ENCODE data around the gene TMEM131L.

TMEM131L gene

GRCh38 chr4:153488006-153488891 is 22.1 kb downstream of the TMEM131L start:
- DNase-seq (ENCODE audit: extremely low read depth, low read depth): no peak
- no peak overlapping the region for H3K4me3 ChIP-seq (replicated peaks; ENCODE audit: low read depth, low read length)
- TF ChIP-seq, protein P1, sequence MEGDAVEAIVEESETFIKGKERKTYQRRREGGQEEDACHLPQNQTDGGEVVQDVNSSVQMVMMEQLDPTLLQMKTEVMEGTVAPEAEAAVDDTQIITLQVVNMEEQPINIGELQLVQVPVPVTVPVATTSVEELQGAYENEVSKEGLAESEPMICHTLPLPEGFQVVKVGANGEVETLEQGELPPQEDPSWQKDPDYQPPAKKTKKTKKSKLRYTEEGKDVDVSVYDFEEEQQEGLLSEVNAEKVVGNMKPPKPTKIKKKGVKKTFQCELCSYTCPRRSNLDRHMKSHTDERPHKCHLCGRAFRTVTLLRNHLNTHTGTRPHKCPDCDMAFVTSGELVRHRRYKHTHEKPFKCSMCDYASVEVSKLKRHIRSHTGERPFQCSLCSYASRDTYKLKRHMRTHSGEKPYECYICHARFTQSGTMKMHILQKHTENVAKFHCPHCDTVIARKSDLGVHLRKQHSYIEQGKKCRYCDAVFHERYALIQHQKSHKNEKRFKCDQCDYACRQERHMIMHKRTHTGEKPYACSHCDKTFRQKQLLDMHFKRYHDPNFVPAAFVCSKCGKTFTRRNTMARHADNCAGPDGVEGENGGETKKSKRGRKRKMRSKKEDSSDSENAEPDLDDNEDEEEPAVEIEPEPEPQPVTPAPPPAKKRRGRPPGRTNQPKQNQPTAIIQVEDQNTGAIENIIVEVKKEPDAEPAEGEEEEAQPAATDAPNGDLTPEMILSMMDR (IDR thresholded peaks at IDR 0.05; ENCODE audit: low read depth, low read length, missing control alignments): no peak

- H3K4me3 ChIP-seq (replicated peaks; ENCODE audit: low read depth, low read length): no peak overlapping the region
- DNase-seq (ENCODE audit: extremely low read depth, low read depth): no peak
- TF ChIP-seq, protein P1 (IDR thresholded peaks at IDR 0.05; ENCODE audit: low read depth, low read length, missing control alignments): no peak
Observed at GRCh38 chr4:153489856-153490558, 23.8 kb downstream of the TMEM131L start.

DNA sequence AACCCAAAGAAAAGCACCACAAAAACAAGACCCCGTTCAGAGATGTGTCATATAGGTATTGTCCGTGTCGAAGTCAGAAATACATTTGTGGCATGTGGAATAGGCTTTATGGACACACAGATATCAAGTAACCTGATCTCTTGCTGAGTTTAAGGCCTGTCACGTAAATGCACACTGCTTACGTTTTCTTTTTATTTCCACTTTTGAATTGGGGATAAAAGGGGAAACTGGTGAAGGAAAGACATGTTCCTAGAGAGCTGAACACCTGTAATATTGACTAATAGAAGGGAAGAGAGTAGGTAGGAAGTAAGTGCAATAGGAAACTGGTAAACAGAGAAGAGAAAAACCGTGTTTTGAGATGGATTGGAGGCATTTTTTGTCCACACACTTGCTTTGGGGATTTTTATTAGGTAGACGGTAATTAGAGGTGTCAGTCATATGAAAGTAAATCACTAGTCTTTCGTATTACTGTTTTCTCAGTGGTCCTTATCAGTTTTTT is 24.9 kb downstream of the TMEM131L start:
- TF ChIP-seq, protein P1 (IDR thresholded peaks at IDR 0.05; ENCODE audit: low read depth, low read length, missing control alignments): no peak
- H3K4me3 ChIP-seq (replicated peaks; ENCODE audit: low read depth, low read length): no peak overlapping the region
- no peak for DNase-seq (ENCODE audit: extremely low read depth, low read depth)

DNA sequence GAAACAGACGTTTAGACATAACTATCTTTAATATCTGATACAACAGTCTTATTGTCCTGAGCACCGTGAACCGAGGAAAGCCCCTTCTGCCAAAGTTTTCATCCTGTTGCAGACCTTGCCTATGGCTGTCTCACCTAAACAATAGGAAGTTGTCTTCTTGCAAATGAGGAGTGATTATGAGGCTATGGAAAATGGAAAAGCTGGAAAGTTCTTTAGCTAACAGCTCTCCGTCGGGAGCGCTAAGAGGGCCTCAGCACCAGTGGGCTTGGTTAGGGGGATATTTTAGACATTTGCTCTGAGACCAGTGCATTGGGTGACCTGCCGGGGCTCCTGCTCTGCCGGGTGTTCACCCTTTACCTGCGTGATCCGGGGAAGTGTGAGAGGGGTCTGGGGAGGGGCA is 28.4 kb downstream of the TMEM131L start:
- H3K4me3 ChIP-seq (replicated peaks; ENCODE audit: low read depth, low read length): no peak overlapping the region
- DNase-seq (ENCODE audit: extremely low read depth, low read depth): no peak
- TF ChIP-seq, protein P1 (IDR thresholded peaks at IDR 0.05; ENCODE audit: low read depth, low read length, missing control alignments): no peak

DNA sequence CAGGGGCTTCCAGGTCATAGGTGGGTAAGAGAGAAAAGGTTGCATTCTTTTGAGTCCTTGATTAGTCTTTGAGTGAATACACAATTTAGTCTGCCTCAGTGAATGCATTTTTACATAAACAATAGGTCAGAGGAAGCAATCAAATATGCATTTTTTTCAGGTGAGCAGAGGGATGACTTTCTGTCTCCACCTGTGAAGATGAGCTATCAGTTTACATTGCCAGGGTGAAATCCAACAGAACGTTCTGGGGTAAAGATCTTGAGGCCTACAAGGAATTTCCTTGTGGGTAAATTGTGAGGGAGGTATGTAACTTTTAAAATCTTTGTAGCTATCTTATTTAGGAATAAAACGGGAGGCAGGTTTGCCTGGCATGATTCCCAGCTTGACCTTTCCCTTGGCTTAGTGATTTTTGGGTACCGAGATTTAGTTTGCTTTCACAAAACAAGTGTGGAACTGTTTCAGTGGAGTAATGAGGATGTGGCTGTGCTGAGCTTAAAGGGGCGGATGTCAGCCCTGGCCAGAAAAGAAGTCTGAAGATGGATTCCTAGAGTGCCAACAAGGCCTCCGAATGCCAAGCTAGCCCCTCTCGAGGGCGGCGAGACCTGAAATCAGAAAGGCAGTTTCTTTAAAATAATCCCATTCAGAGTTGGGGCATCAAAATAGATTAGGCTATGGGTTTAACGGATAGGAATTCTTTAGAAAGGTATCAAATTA is 29.5 kb downstream of the TMEM131L start:
- H3K4me3 ChIP-seq (replicated peaks; ENCODE audit: low read depth, low read length): no peak overlapping the region
- TF ChIP-seq, protein P1 (IDR thresholded peaks at IDR 0.05; ENCODE audit: low read depth, low read length, missing control alignments): no peak
- DNase-seq (ENCODE audit: extremely low read depth, low read depth): no peak

DNA sequence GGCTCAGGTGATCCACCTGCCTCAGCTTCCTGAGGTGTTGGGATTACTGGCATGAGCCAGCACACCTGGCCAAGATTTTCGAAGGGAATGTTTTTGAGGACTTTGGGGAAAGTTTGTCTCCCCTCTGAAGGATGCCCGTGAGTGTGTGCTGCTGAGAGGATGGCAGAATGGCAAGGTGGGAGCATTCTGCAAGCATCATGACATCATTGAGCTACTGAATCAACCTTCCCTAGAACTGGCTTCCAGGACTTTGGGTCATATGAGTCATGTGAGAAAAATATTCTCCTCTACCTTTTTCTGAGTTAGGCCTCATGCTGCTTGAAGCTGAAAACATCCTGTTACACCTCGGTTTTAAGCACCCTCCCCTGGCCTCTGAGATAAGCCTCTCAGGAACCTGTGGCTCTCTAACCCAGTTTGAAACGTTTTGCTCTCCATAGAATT is 31.0 kb downstream of the TMEM131L start:
- no peak for DNase-seq (ENCODE audit: extremely low read depth, low read depth)
- no peak overlapping the region for H3K4me3 ChIP-seq (replicated peaks; ENCODE audit: low read depth, low read length)
- TF ChIP-seq, protein P1 (IDR thresholded peaks at IDR 0.05; ENCODE audit: low read depth, low read length, missing control alignments): no peak
